Osteocyte (in vitro differentiated cells): ENCODE results near the gene RFX2. TPM values are rescaled to one million over a fixed set of nuclear protein-coding genes. Genes with fewer than 3 reads are reported as not detected.

Source experiments
- DNase-seq: peaks from one replicate; pipeline ENCODE4 v3.0.0; 2021; ENCODE audit warnings: mixed read lengths; ENCODE audit not compliant: unreplicated experiment; ENCODE audit errors: extremely low spot score
- H3K27ac Mint-ChIP-seq: one replicate; pipeline ENCODE4 v1.8.0; 2021; ENCODE audit warnings: mild to moderate bottlenecking, mixed read lengths; ENCODE audit not compliant: unreplicated experiment
- H3K27me3 Mint-ChIP-seq: one replicate; pipeline ENCODE4 v1.8.0; 2021; ENCODE audit warnings: mixed read lengths; ENCODE audit not compliant: unreplicated experiment
- H3K36me3 Mint-ChIP-seq: one replicate; pipeline ENCODE4 v1.8.0; 2021; ENCODE audit warnings: mixed read lengths; ENCODE audit not compliant: unreplicated experiment
- H3K4me1 Mint-ChIP-seq: one replicate; pipeline ENCODE4 v1.8.0; 2021; ENCODE audit warnings: mixed read lengths; ENCODE audit not compliant: unreplicated experiment
- H3K4me3 Mint-ChIP-seq: one replicate; pipeline ENCODE4 v1.8.0; 2021; ENCODE audit warnings: mild to moderate bottlenecking, moderate library complexity, mixed read lengths; ENCODE audit not compliant: unreplicated experiment
- H3K9me3 Mint-ChIP-seq: one replicate; pipeline ENCODE4 v1.8.0; 2021; ENCODE audit warnings: mixed read lengths; ENCODE audit not compliant: unreplicated experiment
- total RNA-seq: library from RNA; stranded (reverse); gene quantifications from 2 replicates; pipeline ENCODE4 v1.2.1, GENCODE V29; 2021
- TF ChIP-seq, protein P1 (sequence below): fragments of 200-600 bp; sonication (generic); IDR thresholded peaks from 2 replicates; pipeline ENCODE4 v1.5.0; 2021; ENCODE audit warnings: antibody characterized with exemption, mild to moderate bottlenecking, moderate library complexity

The RFX2 gene
- total RNA-seq, 1 donor from 2014 or later = 5.3 TPM

DNA sequence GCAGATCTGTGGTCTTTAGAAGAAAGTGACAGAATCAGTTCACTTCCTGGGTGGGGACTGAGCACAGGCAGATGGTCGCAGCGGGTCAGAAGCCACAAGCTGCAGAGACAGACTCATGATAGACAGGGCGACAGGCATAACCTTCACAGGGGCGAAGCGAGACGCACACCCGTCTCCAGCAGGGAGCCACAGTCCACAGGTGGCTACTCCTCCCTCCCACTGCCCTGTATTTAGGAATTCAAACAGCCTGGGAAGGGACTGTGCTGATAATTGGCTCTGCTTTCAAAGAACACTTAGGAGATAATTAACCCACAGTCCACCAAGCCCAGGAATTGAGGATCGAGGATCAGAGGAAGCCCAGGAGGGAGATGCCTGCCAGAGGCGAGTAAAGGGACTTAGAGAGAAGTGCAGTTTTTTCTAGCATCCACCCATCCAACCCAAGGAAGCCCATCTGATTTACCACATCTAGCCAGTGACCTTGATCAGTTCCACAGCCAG is 23.2 kb downstream of the RFX2 start:
- Mint-ChIP-seq H3K4me3 (no peak overlapping the region), H3K4me1 (peaks cover 36% of the 10 kb centered on the region), H3K27ac (peak overlapping the region; percentile 80)

DNA sequence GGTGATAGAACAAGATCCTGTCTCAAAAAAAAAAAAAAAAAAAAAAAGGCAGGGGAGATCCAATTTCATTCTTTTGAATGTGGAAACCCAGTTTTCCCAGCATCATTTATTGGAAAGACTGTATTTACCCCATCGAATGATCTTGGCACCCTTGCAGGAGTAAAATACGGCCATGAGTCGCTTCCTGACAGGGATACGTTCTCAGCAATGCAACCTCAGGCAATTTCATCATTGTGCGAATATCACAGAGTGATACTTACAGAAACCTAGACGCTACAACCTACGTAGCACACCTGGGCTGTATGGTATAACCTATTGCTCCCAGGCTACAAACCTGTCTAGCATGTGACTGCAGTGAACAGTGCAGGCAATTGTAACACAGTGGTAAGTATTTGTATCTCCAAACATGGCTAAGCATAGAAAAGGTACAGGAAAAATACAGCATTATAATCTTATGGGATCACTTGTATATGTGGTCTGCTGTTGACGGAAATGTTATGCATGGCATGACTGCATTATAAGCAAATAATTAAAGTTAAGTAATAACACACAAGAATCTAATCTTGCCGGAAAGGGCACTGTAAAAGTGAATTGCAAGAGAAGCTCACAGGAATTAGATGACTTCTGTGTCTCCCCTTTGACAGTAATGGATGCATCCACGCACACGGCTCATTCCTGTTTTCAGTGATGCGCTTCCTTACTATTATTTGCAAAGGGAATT is 24.1 kb downstream of the RFX2 start:
- TF ChIP-seq, protein P1, sequence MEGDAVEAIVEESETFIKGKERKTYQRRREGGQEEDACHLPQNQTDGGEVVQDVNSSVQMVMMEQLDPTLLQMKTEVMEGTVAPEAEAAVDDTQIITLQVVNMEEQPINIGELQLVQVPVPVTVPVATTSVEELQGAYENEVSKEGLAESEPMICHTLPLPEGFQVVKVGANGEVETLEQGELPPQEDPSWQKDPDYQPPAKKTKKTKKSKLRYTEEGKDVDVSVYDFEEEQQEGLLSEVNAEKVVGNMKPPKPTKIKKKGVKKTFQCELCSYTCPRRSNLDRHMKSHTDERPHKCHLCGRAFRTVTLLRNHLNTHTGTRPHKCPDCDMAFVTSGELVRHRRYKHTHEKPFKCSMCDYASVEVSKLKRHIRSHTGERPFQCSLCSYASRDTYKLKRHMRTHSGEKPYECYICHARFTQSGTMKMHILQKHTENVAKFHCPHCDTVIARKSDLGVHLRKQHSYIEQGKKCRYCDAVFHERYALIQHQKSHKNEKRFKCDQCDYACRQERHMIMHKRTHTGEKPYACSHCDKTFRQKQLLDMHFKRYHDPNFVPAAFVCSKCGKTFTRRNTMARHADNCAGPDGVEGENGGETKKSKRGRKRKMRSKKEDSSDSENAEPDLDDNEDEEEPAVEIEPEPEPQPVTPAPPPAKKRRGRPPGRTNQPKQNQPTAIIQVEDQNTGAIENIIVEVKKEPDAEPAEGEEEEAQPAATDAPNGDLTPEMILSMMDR = no peak
- DNase-seq = no peak
- H3K27me3 Mint-ChIP-seq = no peaks in the 10 kb centered on the region
- no peak overlapping the region for H3K27ac Mint-ChIP-seq
- H3K36me3 Mint-ChIP-seq = no peaks in the 10 kb centered on the region
- H3K9me3 Mint-ChIP-seq = no peaks in the 10 kb centered on the region
- H3K4me1 Mint-ChIP-seq = peaks cover 27% of the 10 kb centered on the region
- no peak overlapping the region for H3K4me3 Mint-ChIP-seq

More for the DNA sequence above, 23.2 kb downstream of the RFX2 start:
- Mint-ChIP-seq H3K36me3 (no peaks in the 10 kb centered on the region), H3K27me3 (no peaks in the 10 kb centered on the region), H3K9me3 (no peaks in the 10 kb centered on the region)
- no peak for DNase-seq
- TF ChIP-seq, protein P1 = no peak

DNA sequence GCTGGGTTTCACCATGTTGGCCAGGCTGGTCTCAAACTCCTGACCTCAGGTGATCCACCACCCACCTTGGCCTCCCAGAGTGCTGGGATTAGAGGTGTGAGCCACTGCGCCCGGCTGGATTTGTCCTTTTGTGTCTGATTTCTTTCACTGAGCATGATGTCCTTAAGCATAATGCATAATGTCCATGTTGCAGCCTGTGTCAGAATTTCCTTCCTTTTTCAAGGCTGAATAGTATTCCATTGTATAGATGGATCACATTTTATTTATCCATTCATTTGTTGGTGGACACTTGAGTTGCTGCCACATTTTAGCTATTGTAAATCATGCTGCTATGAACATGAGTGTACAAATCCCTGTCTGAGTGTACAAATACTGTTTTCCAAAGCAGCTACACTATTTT is 25.5 kb downstream of the RFX2 start:
- Mint-ChIP-seq H3K36me3 (no peaks in the 10 kb centered on the region), H3K4me3 (no peak overlapping the region), H3K4me1 (peaks cover 25% of the 10 kb centered on the region), H3K27me3 (no peaks in the 10 kb centered on the region), H3K27ac (no peak overlapping the region), H3K9me3 (no peaks in the 10 kb centered on the region)
- no peak for DNase-seq
- TF ChIP-seq, protein P1 = no peak

DNA sequence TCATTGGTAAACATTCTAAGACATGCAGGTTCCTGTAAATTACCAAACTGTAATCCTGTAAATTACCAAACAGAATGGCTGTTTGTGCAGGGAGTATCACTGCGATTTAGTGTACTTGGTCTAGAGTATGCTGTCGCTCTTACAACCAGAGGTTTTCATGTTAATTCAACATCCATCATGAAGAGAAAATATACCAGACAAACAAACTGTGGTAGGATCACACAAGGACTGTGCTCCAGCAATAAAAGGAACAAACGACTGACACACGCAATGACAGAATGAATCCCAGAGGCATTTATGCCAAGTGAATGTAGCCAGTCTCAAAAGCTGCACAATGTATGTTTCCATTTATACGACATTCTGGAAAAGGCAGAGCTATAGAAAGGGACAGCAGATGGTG is 31.2 kb downstream of the RFX2 start:
- DNase-seq = no peak
- H3K27me3 Mint-ChIP-seq = no peaks in the 10 kb centered on the region
- H3K36me3 Mint-ChIP-seq = no peaks in the 10 kb centered on the region
- H3K4me1 Mint-ChIP-seq = peaks cover 19% of the 10 kb centered on the region
- TF ChIP-seq, protein P1 = no peak
- no peak overlapping the region for H3K4me3 Mint-ChIP-seq
- H3K27ac Mint-ChIP-seq = no peak overlapping the region
- H3K9me3 Mint-ChIP-seq = no peaks in the 10 kb centered on the region

DNA sequence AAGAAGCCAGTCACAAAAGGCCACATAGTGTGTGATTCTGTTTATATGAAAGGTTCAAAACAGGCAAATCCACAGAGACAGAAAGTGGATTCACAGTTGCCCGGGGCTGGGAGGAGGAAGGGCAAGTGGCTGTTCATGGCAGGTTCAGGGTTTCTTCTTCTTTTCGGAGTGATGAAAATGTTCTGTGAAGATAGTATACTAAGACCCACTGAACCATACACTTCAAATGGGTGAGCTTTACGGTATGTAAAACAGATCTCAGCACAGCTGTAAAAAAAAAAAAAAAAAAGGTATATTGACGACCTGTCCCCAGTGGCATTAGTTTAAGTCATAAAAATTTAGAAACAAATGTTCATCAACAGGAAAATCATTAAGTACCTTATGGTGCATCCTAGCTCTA is 32.2 kb downstream of the RFX2 start:
- H3K36me3 Mint-ChIP-seq = no peaks in the 10 kb centered on the region
- DNase-seq = no peak
- no peak overlapping the region for H3K4me3 Mint-ChIP-seq
- no peaks in the 10 kb centered on the region for H3K9me3 Mint-ChIP-seq
- peaks cover 22% of the 10 kb centered on the region for H3K4me1 Mint-ChIP-seq
- TF ChIP-seq, protein P1 = no peak
- no peak overlapping the region for H3K27ac Mint-ChIP-seq
- no peaks in the 10 kb centered on the region for H3K27me3 Mint-ChIP-seq
